Panc1 (cell line): ENCODE results near the gene RABL6. TPM values are rescaled to one million over a fixed set of nuclear protein-coding genes. Genes with fewer than 3 reads are reported as not detected.
"Not testable (repeated sequence)": the region's sequence is repeated elsewhere in the genome, so short reads cannot be mapped to it uniquely, and the experiment has no call there.

Source experiments
- ATAC-seq: fragments of 200-7000 bp; cut with Tn5 transposase; 2 replicates; pipeline ENCODE4 v1.9.1; 2020; ENCODE audit warnings: mild to moderate bottlenecking, moderate library complexity
- BruUV-seq: library from RNA; stranded (reverse); fragments of 400-500 nt; replicated peaks from 2 replicates; lab custom pipeline; 2021; lab: Mats Ljungman, UMichigan
- CTCF ChIA-PET: fragments of 300-600 bp; sonication (Branson Sonifier 250); formaldehyde crosslinking; loops from one replicate; lab custom pipeline; 2022; ENCODE audit warnings: antibody characterized with exemption; lab: Charles Lee
- POLR2A ChIA-PET: fragments of 300-600 bp; sonication (Branson Sonifier 250); formaldehyde crosslinking; loops from one replicate; lab custom pipeline; 2022; ENCODE audit warnings: antibody characterized with exemption; lab: Charles Lee
- DNase-seq: peaks from one replicate; pipeline ENCODE4 v3.0.0-alpha.2; 2010; ENCODE audit warnings: low read depth, low spot score
- H3K27ac ChIP-seq: 2 replicates; pipeline ENCODE4 v1.5.1; 2011; ENCODE audit warnings: mild to moderate bottlenecking, low read length, inconsistent platforms
- H3K27me3 ChIP-seq: fragments of 200-500 bp; sonication (Bioruptor generic); 2 replicates; pipeline ENCODE4 v1.6.0; 2014; ENCODE audit warnings: low read length, inconsistent platforms; ENCODE audit not compliant: control insufficient read depth, insufficient read depth
- H3K36me3 ChIP-seq: fragments of 200-500 bp; sonication (Bioruptor generic); 2 replicates; pipeline ENCODE4 v1.5.1; 2014; ENCODE audit warnings: inconsistent platforms, mild to moderate bottlenecking, low read length, moderate library complexity; ENCODE audit not compliant: control insufficient read depth, insufficient read depth
- H3K4me1 ChIP-seq: 2 replicates; pipeline ENCODE4 v1.5.1; 2011; ENCODE audit warnings: inconsistent platforms, mild to moderate bottlenecking, low read length, moderate library complexity; ENCODE audit not compliant: control insufficient read depth, insufficient read depth
- H3K4me3 ChIP-seq, 2 experiments: 2 replicates each; pipeline ENCODE4 v1.5.1; 2011 to 2012; ENCODE audit warnings: low read depth in 2 of 2, low read length in 2 of 2, mild to moderate bottlenecking in 2 of 2, inconsistent platforms in 1 of 2, moderate library complexity in 1 of 2
- H3K9me3 ChIP-seq: fragments of 200-500 bp; sonication (Bioruptor generic); 2 replicates; pipeline ENCODE4 v1.5.1; 2014; ENCODE audit warnings: low read depth, mild to moderate bottlenecking, inconsistent platforms, low read length, moderate library complexity; ENCODE audit not compliant: control insufficient read depth, insufficient read depth
- CTCF ChIP-seq: fragments of 450-650 bp; IDR thresholded peaks from 2 replicates; pipeline ENCODE4 v1.5.1; 2017; ENCODE audit warnings: mild to moderate bottlenecking
- POLR2AphosphoS5 ChIP-seq: IDR thresholded peaks from 2 replicates; pipeline ENCODE4 v1.6.1; 2012; ENCODE audit warnings: mild to moderate bottlenecking, low read depth, low read length, moderate library complexity
- REST ChIP-seq, 2 experiments: IDR thresholded peaks; 2 replicates each; pipeline ENCODE4 v1.6.1; 2011 to 2012; ENCODE audit warnings: low read depth in 2 of 2, control low read depth in 1 of 2, low read length in 1 of 2, mild to moderate bottlenecking in 1 of 2, moderate library complexity in 1 of 2; ENCODE audit not compliant: insufficient read depth in 1 of 2
- SIN3A ChIP-seq: IDR thresholded peaks from 2 replicates; pipeline ENCODE4 v1.6.1; 2012; ENCODE audit warnings: low read depth, mild to moderate bottlenecking, low read length, moderate library complexity, borderline replicate concordance; ENCODE audit not compliant: insufficient read depth
- TCF7L2 ChIP-seq: IDR thresholded peaks from 2 replicates; pipeline ENCODE4 v1.6.1; 2011; ENCODE audit warnings: mild to moderate bottlenecking, low read depth, low read length, inconsistent platforms
- in situ Hi-C: cut with HindIII; loops from 2 replicates; pipeline ENCODE4 v1.10.0; 2016; ENCODE audit warnings: low sequenced_read_pairs, low pct_unique_long_range_greater_than_20kb
- intact Hi-C: fragments of 100-400 bp; cut with micrococcal nuclease; formaldehyde crosslinking; loops from one replicate; pipeline ENCODE4 v1.10.0; 2022; ENCODE audit not compliant: unreplicated experiment
- total RNA-seq: library from RNA; stranded (reverse); gene quantifications from one replicate; pipeline ENCODE4 v1.2.1, GENCODE V29; 2021; ENCODE audit not compliant: unreplicated experiment

Gene RABL6
- total RNA-seq, 1 experiment from 2014 or later, result 106 TPM

- no TSS peak for BruUV-seq
- CTCF ChIA-PET, result interaction anchor here (0.5 to 1.1 kb wide), 3 partner anchors 17 to 91 kb away, joined by 3 read pairs; no protein-coding TSS in a partner anchor
- H3K27ac ChIP-seq, result peak overlapping the region; percentile 75
- DNase-seq, result no peak
- no peaks in the 10 kb centered on the region; the same call in 1 of the 2 replicates for H3K36me3 ChIP-seq
- H3K4me3 ChIP-seq, result peak overlapping the region in 1 of 2 experiments; percentile 40; a peak in 2 of 4 replicates
- no peaks in the 10 kb centered on the region for H3K9me3 ChIP-seq
- H3K4me1 ChIP-seq, result peaks cover 29% of the 10 kb centered on the region
- no peaks in the 10 kb centered on the region for H3K27me3 ChIP-seq
- POLR2A ChIA-PET, result no interaction called here
- 0 out of 2 replicates have a peak, but pooled peaks have one; percentile 14 for ATAC-seq
- intact Hi-C loops, result no loop called here
- in situ Hi-C loops, result no loop called here
- TF ChIP-seq REST (IDR thresholded peaks at IDR 0.05; ENCODE audit: insufficient read depth in 1 of 2, low read depth in 2 of 2, low read length in 1 of 2), result no peak
- TF ChIP-seq CTCF, result no peak
- no peak for TF ChIP-seq TCF7L2
- TF ChIP-seq SIN3A, result no peak
- TF ChIP-seq POLR2AphosphoS5, result no peak
These were observed 74.0 kb downstream of the RABL6 start for GRCh38 chr9:136881691-136882108.

- DNase-seq, result peak; percentile 41
- Histone ChIP-seq H3K27me3 (no peaks in the 10 kb centered on the region), H3K4me3 (peak overlapping the region; percentile 5 to 40; a peak in 2 of 4 replicates), H3K9me3 (no peaks in the 10 kb centered on the region), H3K27ac (peak overlapping the region; percentile 75), H3K4me1 (peaks cover 29% of the 10 kb centered on the region), H3K36me3 (no peaks in the 10 kb centered on the region; the same call in 1 of the 2 replicates)
- intact Hi-C loops, result no loop called here
- in situ Hi-C loops, result no loop called here
- ChIA-PET CTCF (interaction anchor here (0.7 to 1.1 kb wide), 2 partner anchors 17 to 28 kb away, joined by 3 read pairs; no protein-coding TSS in a partner anchor), POLR2A (interaction anchor here (0.9 kb wide), 1 partner anchor 10 kb away, joined by 8 read pairs; no protein-coding TSS in a partner anchor)
- ATAC-seq, result peak; percentile 76
- TF ChIP-seq CTCF, result no peak
- peak; percentile 14; the same call in 1 of the 2 replicates for TF ChIP-seq POLR2AphosphoS5
- BruUV-seq, result no TSS peak
These were observed 74.6 kb downstream of the RABL6 start for GRCh38 chr9:136882109-136882946.

- H3K36me3 ChIP-seq, H3K27me3 ChIP-seq, H3K9me3 ChIP-seq, DNase-seq, BruUV-seq, ATAC-seq, in situ Hi-C loops, intact Hi-C loops: not testable (repeated sequence)
- Histone ChIP-seq H3K27ac (peak overlapping the region; percentile 75), H3K4me1 (peaks cover 29% of the 10 kb centered on the region), H3K4me3 (peak overlapping the region in 1 of 2 experiments; percentile 40; a peak in 2 of 4 replicates)
- ChIA-PET POLR2A (interaction anchor here (0.9 kb wide), 1 partner anchor 10 kb away, joined by 8 read pairs; no protein-coding TSS in a partner anchor), CTCF (interaction anchor here (0.7 to 1.1 kb wide), 2 partner anchors 16 to 17 kb away, joined by 3 to 8 read pairs; no protein-coding TSS in a partner anchor)
These were observed 75.2 kb downstream of the RABL6 start for GRCh38 chr9:136882947-136883283.

- CTCF ChIA-PET, result interaction anchor here (0.7 kb wide), 2 partner anchors 16 to 22 kb away, joined by 3 to 8 read pairs; no protein-coding TSS in a partner anchor
- POLR2A ChIA-PET, H3K36me3 ChIP-seq, DNase-seq, H3K4me3 ChIP-seq, H3K27me3 ChIP-seq, intact Hi-C loops, H3K9me3 ChIP-seq, in situ Hi-C loops, ATAC-seq, BruUV-seq: not testable (repeated sequence)
- Histone ChIP-seq H3K27ac (peak overlapping the region; percentile 75; the same call in 1 of the 2 replicates), H3K4me1 (peaks cover 29% of the 10 kb centered on the region)
These were observed 75.9 kb downstream of the RABL6 start for GRCh38 chr9:136883670-136884069.
